ENCODE data around the gene ZNF618. TPM values are rescaled to one million over a fixed set of nuclear protein-coding genes. Genes with fewer than 3 reads are reported as not detected.

Gene ZNF618
- total RNA-seq, 2 donors from 2014 or later = 3.1 to 3.3 TPM

GRCh38 chr9:114056527-114056926 is 180.4 kb downstream of the ZNF618 start:
- Histone ChIP-seq H3K9me3 (no peaks in the 10 kb centered on the region), H3K27me3 (no peaks in the 10 kb centered on the region), H3K4me3 (no peak overlapping the region), H3K27ac (no peak overlapping the region), H3K4me1 (no peaks in the 10 kb centered on the region), H3K9ac (ENCODE audit: low read depth in 2 of 2, low read length in 2 of 2) (no peak overlapping the region), H3K36me3 (no peaks in the 10 kb centered on the region)
- intact Hi-C loops (cut with DNase I) = no loop called here
- peak; percentile 9 for DNase-seq
- TF ChIP-seq CTCF (IDR thresholded peaks at IDR 0.05) = no peak

- intact Hi-C loops (cut with DNase I) = no loop called here
- no peak overlapping the region for H3K4me3 ChIP-seq
- DNase-seq = peak; percentile 12
- H3K36me3 ChIP-seq = no peaks in the 10 kb centered on the region
- no peaks in the 10 kb centered on the region for H3K27me3 ChIP-seq
- H3K27ac ChIP-seq = no peak overlapping the region
- H3K4me1 ChIP-seq = no peaks in the 10 kb centered on the region
- H3K9ac ChIP-seq (ENCODE audit: low read depth in 2 of 2, low read length in 2 of 2) = no peak overlapping the region
- H3K9me3 ChIP-seq = no peaks in the 10 kb centered on the region
- no peak for TF ChIP-seq CTCF (IDR thresholded peaks at IDR 0.05)
These were observed 181.2 kb downstream of the ZNF618 start for GRCh38 chr9:114057161-114057885.

GRCh38 chr9:114058688-114059046 is 182.6 kb downstream of the ZNF618 start:
- H3K9me3 ChIP-seq = no peaks in the 10 kb centered on the region
- no peak for TF ChIP-seq CTCF (IDR thresholded peaks at IDR 0.05)
- H3K4me1 ChIP-seq = no peaks in the 10 kb centered on the region
- no peak overlapping the region for H3K4me3 ChIP-seq
- no peaks in the 10 kb centered on the region for H3K27me3 ChIP-seq
- peak; percentile 15 for DNase-seq
- H3K27ac ChIP-seq = no peak overlapping the region
- intact Hi-C loops (cut with DNase I) = no loop called here
- no peaks in the 10 kb centered on the region for H3K36me3 ChIP-seq
- no peak overlapping the region for H3K9ac ChIP-seq (ENCODE audit: low read depth in 2 of 2, low read length in 2 of 2)

GRCh38 chr9:114059047-114059803 is 183.1 kb downstream of the ZNF618 start:
- H3K36me3 ChIP-seq = no peaks in the 10 kb centered on the region
- H3K27ac ChIP-seq = no peak overlapping the region
- no peak overlapping the region for H3K9ac ChIP-seq (ENCODE audit: low read depth in 2 of 2, low read length in 2 of 2)
- intact Hi-C loops (cut with DNase I) = no loop called here
- no peaks in the 10 kb centered on the region for H3K27me3 ChIP-seq
- H3K4me3 ChIP-seq = no peak overlapping the region
- no peaks in the 10 kb centered on the region for H3K4me1 ChIP-seq
- TF ChIP-seq CTCF (IDR thresholded peaks at IDR 0.05) = no peak
- peak; percentile 16 for DNase-seq
- H3K9me3 ChIP-seq = no peaks in the 10 kb centered on the region

GRCh38 chr9:114060070-114060469 is 184.0 kb downstream of the ZNF618 start:
- DNase-seq = peak; percentile 6
- no peak for TF ChIP-seq CTCF (IDR thresholded peaks at IDR 0.05)
- no peak overlapping the region for H3K27ac ChIP-seq
- no peaks in the 10 kb centered on the region for H3K4me1 ChIP-seq
- H3K36me3 ChIP-seq = no peaks in the 10 kb centered on the region
- no peaks in the 10 kb centered on the region for H3K27me3 ChIP-seq
- intact Hi-C loops (cut with DNase I) = no loop called here
- no peak overlapping the region for H3K4me3 ChIP-seq
- H3K9ac ChIP-seq (ENCODE audit: low read depth in 2 of 2, low read length in 2 of 2) = no peak overlapping the region
- H3K9me3 ChIP-seq = no peaks in the 10 kb centered on the region
